Glutamatergic neuron (in vitro differentiated cells): ENCODE data around the gene GDF10. TPM values are rescaled to one million over a fixed set of nuclear protein-coding genes. Genes with fewer than 3 reads are reported as not detected.

Experiments used
- DNase-seq: peaks from one replicate; pipeline ENCODE4 v3.0.0; 2022
- H3K27ac Mint-ChIP-seq: one replicate; pipeline ENCODE4 v1.8.0; 2020; ENCODE audit warnings: mild to moderate bottlenecking, mixed read lengths, inconsistent platforms; ENCODE audit not compliant: unreplicated experiment
- H3K27me3 Mint-ChIP-seq: one replicate; pipeline ENCODE4 v1.8.0; 2020; ENCODE audit warnings: mild to moderate bottlenecking, moderate library complexity, mixed read lengths, inconsistent platforms; ENCODE audit not compliant: unreplicated experiment
- H3K36me3 Mint-ChIP-seq: one replicate; pipeline ENCODE4 v1.8.0; 2020; ENCODE audit warnings: mild to moderate bottlenecking, mixed read lengths, inconsistent platforms; ENCODE audit not compliant: unreplicated experiment
- H3K4me1 Mint-ChIP-seq: one replicate; pipeline ENCODE4 v1.8.0; 2020; ENCODE audit warnings: mild to moderate bottlenecking, low read depth, mixed read lengths, inconsistent platforms; ENCODE audit not compliant: unreplicated experiment
- H3K4me3 Mint-ChIP-seq: one replicate; pipeline ENCODE4 v1.8.0; 2020; ENCODE audit warnings: mild to moderate bottlenecking, mixed read lengths, inconsistent platforms; ENCODE audit not compliant: unreplicated experiment
- H3K9me3 Mint-ChIP-seq: one replicate; pipeline ENCODE4 v1.8.0; 2020; ENCODE audit warnings: mild to moderate bottlenecking, moderate library complexity, mixed read lengths, inconsistent platforms; ENCODE audit not compliant: unreplicated experiment
- total RNA-seq: library from RNA; stranded (reverse); fragmentation: NEBNext Ultra II Directional; extraction: Animal tissue kit (Norgen Biotek cat#: 25700); gene quantifications from one replicate; pipeline ENCODE4 v1.2.1, GENCODE V29; 2021; ENCODE audit not compliant: unreplicated experiment
- TF ChIP-seq, protein P1 (sequence below): fragments of 200-600 bp; sonication (generic); IDR thresholded peaks from one replicate; pipeline ENCODE4 v1.5.0; 2021; ENCODE audit not compliant: partially characterized antibody, unreplicated experiment

GDF10 gene
- total RNA-seq, 1 donor from 2014 or later, result not detected

DNA sequence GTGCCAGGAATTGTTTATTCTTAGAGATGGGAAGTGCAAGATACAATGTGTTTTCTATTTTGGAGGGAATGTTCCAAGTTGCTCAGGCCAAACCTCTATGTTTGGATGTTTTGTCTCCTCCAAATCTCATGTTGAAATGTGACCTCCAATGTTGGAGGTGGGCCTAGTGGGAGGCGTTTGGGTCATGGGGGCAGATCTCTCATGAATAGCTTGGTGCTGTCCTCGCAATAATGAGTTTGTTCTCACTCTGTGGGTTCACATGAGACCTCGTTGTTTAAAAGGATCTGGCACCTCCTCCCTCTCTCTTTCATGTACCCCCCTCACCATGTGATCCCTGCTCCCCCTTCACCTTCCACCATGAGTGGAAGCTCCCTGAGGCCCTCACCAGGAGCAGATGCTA is 8.3 kb upstream of the GDF10 start:
- no peak overlapping the region for H3K4me3 Mint-ChIP-seq
- H3K4me1 Mint-ChIP-seq, result no peaks in the 10 kb centered on the region
- H3K27me3 Mint-ChIP-seq, result peaks cover 3% of the 10 kb centered on the region
- TF ChIP-seq, protein P1, sequence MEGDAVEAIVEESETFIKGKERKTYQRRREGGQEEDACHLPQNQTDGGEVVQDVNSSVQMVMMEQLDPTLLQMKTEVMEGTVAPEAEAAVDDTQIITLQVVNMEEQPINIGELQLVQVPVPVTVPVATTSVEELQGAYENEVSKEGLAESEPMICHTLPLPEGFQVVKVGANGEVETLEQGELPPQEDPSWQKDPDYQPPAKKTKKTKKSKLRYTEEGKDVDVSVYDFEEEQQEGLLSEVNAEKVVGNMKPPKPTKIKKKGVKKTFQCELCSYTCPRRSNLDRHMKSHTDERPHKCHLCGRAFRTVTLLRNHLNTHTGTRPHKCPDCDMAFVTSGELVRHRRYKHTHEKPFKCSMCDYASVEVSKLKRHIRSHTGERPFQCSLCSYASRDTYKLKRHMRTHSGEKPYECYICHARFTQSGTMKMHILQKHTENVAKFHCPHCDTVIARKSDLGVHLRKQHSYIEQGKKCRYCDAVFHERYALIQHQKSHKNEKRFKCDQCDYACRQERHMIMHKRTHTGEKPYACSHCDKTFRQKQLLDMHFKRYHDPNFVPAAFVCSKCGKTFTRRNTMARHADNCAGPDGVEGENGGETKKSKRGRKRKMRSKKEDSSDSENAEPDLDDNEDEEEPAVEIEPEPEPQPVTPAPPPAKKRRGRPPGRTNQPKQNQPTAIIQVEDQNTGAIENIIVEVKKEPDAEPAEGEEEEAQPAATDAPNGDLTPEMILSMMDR, result no peak
- peaks cover 2% of the 10 kb centered on the region for H3K9me3 Mint-ChIP-seq
- no peaks in the 10 kb centered on the region for H3K36me3 Mint-ChIP-seq
- no peak for DNase-seq
- H3K27ac Mint-ChIP-seq, result no peak overlapping the region

DNA sequence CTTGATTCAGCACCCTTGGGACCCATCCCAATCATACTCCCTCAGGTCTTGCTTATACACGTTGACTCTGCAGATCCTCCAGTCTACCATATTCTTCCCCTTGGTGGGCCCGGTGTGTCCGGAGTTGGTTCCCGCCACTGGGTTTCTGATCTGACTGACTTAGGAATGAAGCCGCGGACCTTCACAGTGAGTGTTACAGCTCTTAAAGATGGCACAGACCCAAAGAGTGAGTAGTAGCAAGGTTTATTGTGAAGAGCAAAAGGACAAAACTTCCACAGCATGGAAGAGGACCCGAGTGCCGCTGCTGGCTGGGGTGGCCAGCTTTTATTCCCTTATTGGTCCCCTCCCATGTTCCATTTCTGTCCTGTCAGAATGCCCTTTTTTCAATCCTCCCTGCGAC is 5.9 kb upstream of the GDF10 start:
- Mint-ChIP-seq H3K36me3 (no peaks in the 10 kb centered on the region), H3K4me3 (no peak overlapping the region), H3K4me1 (no peaks in the 10 kb centered on the region), H3K27ac (no peak overlapping the region), H3K27me3 (peaks cover 3% of the 10 kb centered on the region), H3K9me3 (peaks cover 2% of the 10 kb centered on the region)
- DNase-seq, result no peak
- TF ChIP-seq, protein P1, result no peak

DNA sequence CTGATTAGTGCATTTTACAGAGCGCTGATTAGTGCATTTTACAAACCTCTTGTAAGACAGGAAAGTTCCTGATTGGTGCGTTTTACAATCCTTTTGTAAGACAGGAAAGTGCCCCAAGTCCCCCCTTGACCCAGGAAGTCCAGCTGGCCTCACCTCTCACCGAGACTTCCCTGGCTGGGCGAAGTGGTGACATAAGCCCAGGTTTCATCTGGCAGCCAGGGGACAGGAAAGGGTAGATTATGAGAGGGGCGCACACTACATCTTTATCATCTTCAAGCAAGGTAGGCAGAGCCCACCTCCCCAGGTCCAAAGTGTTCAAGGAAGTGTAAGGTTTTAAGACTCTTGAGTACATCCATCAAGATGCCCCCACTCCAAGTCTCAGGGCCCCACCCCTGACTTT is 5.5 kb upstream of the GDF10 start:
- TF ChIP-seq, protein P1, result no peak
- Mint-ChIP-seq H3K4me3 (no peak overlapping the region), H3K27ac (no peak overlapping the region), H3K36me3 (no peaks in the 10 kb centered on the region), H3K9me3 (peaks cover 2% of the 10 kb centered on the region), H3K27me3 (peaks cover 3% of the 10 kb centered on the region), H3K4me1 (no peaks in the 10 kb centered on the region)
- DNase-seq, result no peak

DNA sequence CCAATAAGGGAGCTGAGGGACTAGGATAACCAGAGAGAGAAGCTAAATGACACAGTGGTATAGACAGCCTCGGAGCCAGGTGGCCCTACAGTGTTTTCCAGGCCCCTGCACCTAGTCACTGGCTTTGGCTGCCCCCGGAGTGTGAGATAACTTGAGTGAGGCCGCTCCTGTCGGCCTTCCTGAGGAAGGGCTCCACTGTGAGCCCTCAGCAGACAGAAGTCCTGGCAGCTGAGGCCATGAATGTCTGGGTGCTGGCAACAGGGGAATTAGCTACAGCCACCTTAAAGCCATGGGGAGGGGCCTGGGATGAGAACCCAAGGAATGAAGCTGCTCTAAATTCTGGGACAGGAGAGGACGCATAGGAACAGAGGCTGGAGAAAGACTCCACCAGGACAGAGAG is 4.6 kb upstream of the GDF10 start:
- TF ChIP-seq, protein P1, result no peak
- Mint-ChIP-seq H3K4me1 (no peaks in the 10 kb centered on the region), H3K36me3 (no peaks in the 10 kb centered on the region), H3K27ac (no peak overlapping the region), H3K27me3 (peaks cover 3% of the 10 kb centered on the region), H3K4me3 (no peak overlapping the region), H3K9me3 (peaks cover 2% of the 10 kb centered on the region)
- no peak for DNase-seq

DNA sequence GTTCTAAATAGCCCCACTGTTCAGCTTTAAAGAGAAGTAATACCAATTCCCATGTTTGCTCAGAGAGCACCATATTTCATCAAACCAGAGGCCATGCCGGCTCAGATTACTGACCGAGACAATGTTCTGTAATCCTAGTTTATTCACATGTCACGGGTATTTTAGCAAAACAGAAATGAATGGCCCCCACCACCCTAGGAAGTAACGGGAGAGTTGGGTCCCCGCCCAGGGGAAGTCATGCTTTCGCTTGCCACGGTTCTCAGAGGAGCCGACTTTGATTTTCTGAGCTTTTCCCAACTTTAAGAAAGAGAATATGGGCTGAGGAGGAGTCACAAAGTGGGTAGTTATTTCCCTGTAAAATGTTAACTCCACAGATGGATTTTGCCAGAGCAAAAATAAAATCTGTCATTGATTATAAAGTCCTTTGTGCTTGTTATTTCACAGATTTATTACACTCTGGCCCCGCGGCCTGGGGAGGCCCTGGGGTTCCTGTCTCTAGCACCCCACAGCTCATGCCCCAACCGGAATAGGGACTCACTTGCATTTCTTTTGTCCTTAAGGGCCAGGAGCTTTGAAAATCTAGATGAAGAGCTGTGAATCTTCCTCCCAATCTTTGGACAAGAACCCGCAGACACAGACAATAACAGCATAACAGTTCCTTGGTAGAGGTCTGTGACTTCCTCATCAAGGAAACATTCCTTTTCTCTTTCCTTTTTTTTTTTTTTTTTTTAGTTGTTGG is 3.7 kb upstream of the GDF10 start:
- no peak for DNase-seq
- H3K4me1 Mint-ChIP-seq, result no peaks in the 10 kb centered on the region
- no peak overlapping the region for H3K4me3 Mint-ChIP-seq
- TF ChIP-seq, protein P1, result no peak
- H3K27me3 Mint-ChIP-seq, result peaks cover 5% of the 10 kb centered on the region
- H3K36me3 Mint-ChIP-seq, result no peaks in the 10 kb centered on the region
- H3K9me3 Mint-ChIP-seq, result peaks cover 2% of the 10 kb centered on the region
- H3K27ac Mint-ChIP-seq, result no peak overlapping the region
